GM23248 (cell line): ENCODE data around the gene PRSS57.

Source experiments
- EZH2 ChIP-seq: fragments of 200-600 bp; sonication (generic); IDR thresholded peaks from 2 replicates; pipeline ENCODE4 v1.6.1; 2018; ENCODE audit warnings: antibody characterized with exemption, mild to moderate bottlenecking; ENCODE audit not compliant: insufficient read depth, poor library complexity, severe bottlenecking
- EZH2phosphoT487 ChIP-seq: fragments of 200-600 bp; sonication (generic); IDR thresholded peaks from 2 replicates; pipeline ENCODE4 v1.6.1; 2018; ENCODE audit warnings: antibody characterized with exemption, moderate library complexity, mild to moderate bottlenecking, low read depth; ENCODE audit not compliant: insufficient read depth

DNA sequence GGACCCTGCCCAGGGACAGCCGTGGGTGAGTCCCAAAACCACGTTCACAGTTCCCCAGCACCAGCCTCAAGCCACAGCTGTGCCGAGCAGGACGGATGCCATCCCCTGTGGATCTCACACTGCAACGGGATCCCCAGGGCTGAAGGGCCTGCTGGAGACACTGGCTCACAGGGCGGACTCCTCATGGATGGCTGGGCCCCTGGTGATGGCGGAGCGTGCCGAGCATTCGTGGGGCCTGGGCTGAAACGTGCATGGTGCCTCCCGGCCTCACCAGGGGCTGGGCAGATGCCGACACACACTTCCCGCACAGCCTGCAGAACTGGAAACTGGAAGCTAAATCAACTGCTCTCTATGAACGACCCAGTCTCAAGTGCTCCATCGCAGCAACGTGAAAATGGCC, 41.8 kb downstream of the PRSS57 start:
- TF ChIP-seq EZH2 (no peak), EZH2phosphoT487 (no peak)
